T-helper 1 cell treated with Interleukin-12 subunit alpha and Interleukin-12 subunit beta and Interleukin-4 antibody, amounts not matched to agents 30 ng/mL and 1 ng/mL, for 36 hours (primary cell): ENCODE results near the gene ADGRL4. TPM values are rescaled to one million over a fixed set of nuclear protein-coding genes. Genes with fewer than 3 reads are reported as not detected.

Source experiments
- intact Hi-C: fragments of 100-400 bp; cut with micrococcal nuclease; formaldehyde crosslinking; loops from one replicate; pipeline ENCODE4 v1.15.1; 2024
- total RNA-seq: library from RNA; stranded (reverse); gene quantifications from 2 replicates; pipeline ENCODE4 v1.2.3, GENCODE V29; 2022

ADGRL4 gene
- total RNA-seq, 1 donor from 2014 or later = not detected

- intact Hi-C loops = no loop called here
Observed at GRCh38 chr1:78840453-78841271, 165.9 kb downstream of the ADGRL4 start.
